Fibroblast of gingiva (primary cell): ENCODE results near the gene FGF5.
"Not testable (repeated sequence)": the region's sequence is repeated elsewhere in the genome, so short reads cannot be mapped to it uniquely, and the experiment has no call there.

Source experiments
- DNase-seq: peaks from one replicate; pipeline ENCODE4 v3.0.0-alpha.2; 2011; ENCODE audit warnings: low read depth

Gene FGF5

DNA sequence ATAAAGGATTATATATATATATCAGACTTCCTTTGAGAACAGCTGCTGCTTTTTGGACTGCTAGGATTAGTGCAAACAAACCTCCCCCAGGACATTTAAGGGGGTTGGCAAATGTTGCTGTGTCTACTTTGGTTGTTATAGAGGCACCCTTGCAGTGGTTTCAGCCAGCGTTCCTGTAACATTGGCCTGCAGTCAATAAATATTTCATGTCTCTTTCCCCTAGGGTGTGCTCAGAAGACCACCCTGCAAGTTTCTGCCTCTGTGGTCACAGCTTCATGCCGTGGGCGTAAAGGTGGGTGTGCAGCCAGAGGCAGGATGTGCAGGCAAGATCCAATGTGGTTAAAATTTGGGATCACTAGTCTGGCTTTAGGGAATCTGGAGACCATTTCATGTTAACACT, 28.9 kb downstream of the FGF5 start:
- DNase-seq = no peak

GRCh38 chr4:80295826-80296225, 29.4 kb downstream of the FGF5 start:
- no peak for DNase-seq

GRCh38 chr4:80301884-80302283, 35.4 kb downstream of the FGF5 start:
- no peak for DNase-seq

GRCh38 chr4:80302616-80303223, 36.3 kb downstream of the FGF5 start:
- no peak for DNase-seq

DNA sequence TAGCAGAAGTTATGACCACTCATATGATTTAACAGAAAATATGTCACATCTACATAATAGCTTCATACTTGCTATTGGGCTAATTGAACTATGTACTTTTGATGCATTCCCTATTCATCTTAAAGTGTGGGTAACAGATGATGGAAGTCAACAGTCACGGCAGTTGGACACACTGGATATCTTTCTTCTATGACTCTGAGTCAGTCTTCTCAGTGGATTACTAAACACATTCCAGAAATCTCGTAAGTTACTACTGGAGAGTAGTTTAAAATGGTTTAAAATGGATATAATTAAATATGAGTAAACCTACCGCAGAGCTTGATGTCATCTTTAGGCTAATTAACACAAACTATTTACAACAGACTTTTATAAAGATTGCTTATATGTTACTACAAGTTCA, 39.0 kb downstream of the FGF5 start:
- peak; percentile 39 for DNase-seq

GRCh38 chr4:80306260-80306659, 39.8 kb downstream of the FGF5 start:
- DNase-seq = no peak

GRCh38 chr4:80307183-80307735, 40.8 kb downstream of the FGF5 start:
- DNase-seq = no peak

DNA sequence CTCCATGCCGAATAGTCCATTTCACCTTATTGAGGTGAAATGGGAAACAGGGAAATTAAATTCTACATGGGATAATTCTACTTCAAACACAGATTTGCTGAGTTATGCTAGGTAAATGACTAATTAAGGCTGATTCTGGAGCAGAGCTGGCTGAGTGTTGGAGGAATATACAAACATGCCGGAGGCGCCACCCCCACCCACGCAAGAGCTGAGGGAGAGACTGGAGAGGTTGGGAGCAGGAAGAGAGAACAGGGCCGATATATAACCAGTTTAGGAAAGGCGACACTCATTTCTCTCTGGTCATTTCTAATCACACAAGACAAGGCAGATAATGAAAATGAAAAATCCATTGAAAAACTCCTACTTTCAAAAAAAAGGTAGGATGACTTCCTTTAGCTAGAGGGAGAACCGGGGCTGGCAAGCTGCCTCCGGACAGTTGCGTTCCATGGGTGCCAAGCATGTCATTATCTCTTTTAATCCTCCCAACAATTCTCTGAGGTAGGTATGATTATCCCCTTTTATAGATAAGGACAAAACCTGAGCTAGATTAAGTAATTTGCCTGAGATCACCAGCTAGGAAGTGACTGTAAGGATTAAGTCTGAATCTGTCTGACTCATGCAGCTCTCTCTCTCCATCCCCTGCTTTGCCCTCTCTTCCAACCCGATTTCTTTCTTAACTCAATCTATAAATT, 41.5 kb downstream of the FGF5 start:
- no peak for DNase-seq

DNA sequence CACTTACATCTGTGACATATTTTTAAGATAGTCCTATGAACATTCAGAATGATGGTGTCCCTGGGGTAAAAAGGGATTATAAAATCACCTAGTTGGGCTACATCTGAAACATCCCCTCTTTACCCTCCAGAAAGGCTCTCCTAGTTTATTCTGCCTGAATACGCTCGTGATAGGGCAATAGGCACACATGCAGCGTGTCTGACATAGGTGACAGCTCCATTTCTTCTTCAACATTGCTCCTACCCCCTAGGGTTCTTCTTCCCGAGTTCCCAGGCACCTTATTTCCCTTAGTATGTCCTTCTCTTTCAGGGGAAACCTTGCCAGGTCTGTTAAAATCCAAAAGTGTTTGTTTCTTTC, 42.0 kb downstream of the FGF5 start:
- no peak for DNase-seq

GRCh38 chr4:80309294-80310004, 43.0 kb downstream of the FGF5 start:
- peak; percentile 80 for DNase-seq

- no peak for DNase-seq
These were observed 44.7 kb downstream of the FGF5 start for GRCh38 chr4:80311130-80311529.

- no peak for DNase-seq
These were observed 45.7 kb downstream of the FGF5 start for GRCh38 chr4:80312124-80312523.

GRCh38 chr4:80313627-80314026, 47.2 kb downstream of the FGF5 start:
- no peak for DNase-seq

DNA sequence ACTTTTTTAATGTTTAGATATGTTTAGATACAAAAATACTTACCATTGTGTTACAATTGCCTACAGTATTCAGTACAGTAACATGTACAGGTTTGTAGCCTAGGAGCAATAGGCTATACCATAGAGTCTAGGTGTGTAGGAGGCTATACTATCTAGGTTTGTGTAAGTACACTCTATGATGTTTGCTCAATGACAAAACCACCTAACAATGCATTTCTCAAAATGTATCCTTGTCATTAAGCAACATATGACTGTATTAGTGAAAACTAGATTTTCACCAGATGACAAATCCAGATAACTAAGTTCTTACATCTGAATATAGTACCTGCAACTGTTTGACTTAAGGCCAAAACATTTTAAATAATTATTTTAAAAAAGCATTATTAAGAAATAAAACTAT, 49.4 kb downstream of the FGF5 start:
- DNase-seq = not testable (repeated sequence)

GRCh38 chr4:80321341-80321740, 54.9 kb downstream of the FGF5 start:
- no peak for DNase-seq

DNA sequence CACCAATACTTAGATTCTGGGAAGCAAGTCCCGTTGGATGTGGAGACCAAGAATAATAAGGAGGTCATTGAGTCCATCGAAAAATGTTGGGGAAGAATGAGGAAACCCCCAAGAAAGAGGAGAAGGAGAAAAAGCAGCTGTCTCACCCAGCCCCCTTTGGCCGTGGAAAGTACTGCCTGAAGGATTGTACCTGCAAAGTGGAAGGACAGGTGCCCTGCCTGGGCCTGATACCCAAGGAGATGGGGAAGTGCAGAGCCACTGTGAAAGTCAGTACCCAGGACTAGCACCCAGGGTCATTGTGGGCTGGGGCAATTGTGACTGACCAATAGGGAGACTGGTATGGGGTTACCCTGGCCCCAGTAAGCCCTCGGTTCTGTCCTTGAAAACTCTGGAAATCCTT, 55.3 kb downstream of the FGF5 start:
- no peak for DNase-seq

GRCh38 chr4:80322716-80323115, 56.3 kb downstream of the FGF5 start:
- DNase-seq = peak; percentile 48

GRCh38 chr4:80324171-80324570, 57.7 kb downstream of the FGF5 start:
- no peak for DNase-seq

DNA sequence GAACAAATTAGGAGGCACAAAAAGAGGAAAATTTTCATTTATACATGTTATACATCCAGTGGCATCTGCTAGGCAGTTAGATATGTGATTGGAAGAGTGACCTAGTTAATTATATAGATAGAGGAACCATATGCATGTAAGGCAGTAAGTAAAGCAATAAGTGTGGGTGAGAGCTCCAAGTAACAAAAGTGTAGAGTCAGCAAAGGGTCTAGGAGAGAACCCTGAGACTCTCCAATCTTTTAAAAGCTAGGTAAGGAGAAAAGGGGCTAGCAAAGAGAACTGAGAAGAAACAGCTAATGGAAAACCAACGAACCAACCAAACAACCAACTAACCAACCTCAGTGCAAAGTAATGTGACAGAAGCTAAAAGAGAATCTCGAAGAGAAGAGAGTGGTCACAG, 65.2 kb downstream of the FGF5 start:
- DNase-seq = no peak

GRCh38 chr4:80333121-80333520, 66.7 kb downstream of the FGF5 start:
- DNase-seq = peak; percentile 8

DNA sequence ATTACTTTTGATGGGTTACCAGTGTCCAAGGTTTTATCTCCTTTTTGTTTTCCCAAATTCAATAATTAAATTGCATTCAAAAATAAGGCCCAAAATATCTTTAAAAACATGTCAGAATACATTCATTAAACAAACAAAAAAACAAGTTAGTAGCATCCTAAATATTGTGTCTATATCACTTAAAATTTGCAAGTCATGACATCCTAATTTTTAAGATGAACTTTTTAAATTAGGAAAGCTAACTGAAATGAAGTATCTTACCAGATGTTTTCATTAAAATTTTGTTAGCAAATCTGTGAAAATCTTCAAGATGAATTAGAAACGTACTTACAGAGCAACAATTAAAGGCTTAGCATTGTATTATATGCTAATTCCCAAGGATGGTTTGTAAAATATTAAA, 68.1 kb downstream of the FGF5 start:
- no peak for DNase-seq

- no peak for DNase-seq
These were observed 68.7 kb downstream of the FGF5 start for GRCh38 chr4:80335226-80335553.
